Esophagus muscularis mucosa (tissue), 3 donors: ENCODE data around the gene CXXC1.

ENCODE experiments used
- CTCF ChIP-seq, 3 experiments: fragments of 200-600 bp in 2 of 3; fragments of 450-650 bp in 1 of 3; sonication (generic) in 2 of 3; IDR thresholded peaks; one replicate each; pipeline ENCODE4 v1.5.1; 2017 to 2019; ENCODE audit warnings: antibody characterized with exemption in 3 of 3, mild to moderate bottlenecking in 2 of 3, moderate library complexity in 1 of 3
- POLR2A ChIP-seq: fragments of 450-650 bp; IDR thresholded peaks from one replicate; pipeline ENCODE4 v1.6.1; 2017; ENCODE audit warnings: antibody characterized with exemption, moderate library complexity, mild to moderate bottlenecking, low read depth

DNA sequence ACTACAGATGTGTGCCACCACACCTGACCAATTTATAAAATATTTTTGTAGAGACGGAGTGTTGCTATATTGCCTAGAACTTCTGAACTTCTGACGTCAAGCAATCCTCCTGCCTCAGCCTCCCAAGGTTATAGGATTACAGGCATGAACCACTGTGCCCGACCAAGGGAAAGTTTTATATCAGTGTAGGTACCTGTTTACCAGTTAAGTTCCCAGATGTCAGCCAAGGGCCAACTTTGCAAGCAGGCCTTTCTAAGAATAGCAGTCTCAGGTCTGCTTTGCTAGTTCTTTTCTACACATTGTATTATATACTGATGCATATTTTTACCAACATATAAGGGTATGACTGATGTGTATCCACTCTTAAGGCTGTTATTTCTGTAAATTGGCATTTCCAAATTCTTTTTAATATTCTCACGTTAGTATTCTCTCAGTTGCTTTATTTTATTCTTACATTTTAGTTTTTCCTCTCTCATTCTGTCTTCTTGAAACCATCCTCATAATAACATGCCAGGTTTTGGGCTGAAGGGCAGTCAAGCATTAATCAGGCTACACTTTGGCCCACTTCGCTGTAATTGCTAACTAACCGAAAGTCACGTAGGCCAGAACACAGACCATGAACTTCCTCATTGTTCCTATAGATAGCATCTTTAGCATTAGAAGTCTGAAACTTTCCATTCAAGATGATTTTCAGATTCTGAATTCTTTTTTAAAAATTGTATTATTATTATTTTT is 25.0 kb upstream of the CXXC1 start:
- TF ChIP-seq CTCF (IDR thresholded peaks at IDR 0.05) (no peak), POLR2A (no peak)
